Common myeloid progenitor, CD34-positive (primary cell): ENCODE results near the gene MYO1H.

ENCODE experiments used
- CTCF ChIA-PET: fragments of 350-600 bp; sonication (Branson Sonifier 250); formaldehyde crosslinking; loops from one replicate; lab custom pipeline; 2021; ENCODE audit warnings: antibody characterized with exemption; lab: Charles Lee
- POLR2A ChIA-PET: fragments of 350-600 bp; sonication (Branson Sonifier 250); formaldehyde crosslinking; loops from one replicate; lab custom pipeline; 2021; ENCODE audit warnings: antibody characterized with exemption; lab: Charles Lee
- DNase-seq, 3 donors: peaks; one replicate each; pipeline versions ENCODE4 v3.0.0 to v3.0.0-alpha.2; 2013
- H3K27ac ChIP-seq, 2 experiments: 1 replicate in 1 of 2; 2 replicates in 1 of 2; pipeline ENCODE4 v1.7.0; 2013; ENCODE audit warnings: inconsistent platforms in 2 of 2, low read length in 2 of 2, mild to moderate bottlenecking in 2 of 2, low read depth in 1 of 2, moderate library complexity in 1 of 2; ENCODE audit not compliant: severe bottlenecking in 2 of 2, insufficient read depth in 1 of 2, poor library complexity in 1 of 2
- H3K27me3 ChIP-seq, 5 experiments: replicated peaks in 2 of 5; 1 replicate in 3 of 5; 2 replicates in 2 of 5; pipeline versions ENCODE4 v1.6.1 to v1.7.0; 2013; ENCODE audit warnings: low read length in 4 of 5, mild to moderate bottlenecking in 2 of 5, moderate library complexity in 2 of 5, inconsistent platforms in 1 of 5; ENCODE audit not compliant: insufficient read depth in 5 of 5, control insufficient read depth in 4 of 5
- H3K36me3 ChIP-seq, 4 experiments: 1 replicate in 2 of 4; 2 replicates in 2 of 4; pipeline versions ENCODE4 v1.6.1 to v1.7.0; 2013; ENCODE audit warnings: low read length in 3 of 4, control low read depth in 1 of 4, mild to moderate bottlenecking in 1 of 4; ENCODE audit not compliant: control insufficient read depth in 4 of 4, insufficient read depth in 4 of 4
- H3K4me1 ChIP-seq, 4 experiments: 1 replicate in 3 of 4; 2 replicates in 1 of 4; pipeline versions ENCODE4 v1.6.1 to v1.7.1; 2013; ENCODE audit warnings: low read length in 3 of 4, mild to moderate bottlenecking in 3 of 4, control low read depth in 1 of 4, inconsistent platforms in 1 of 4, moderate library complexity in 1 of 4; ENCODE audit not compliant: control insufficient read depth in 4 of 4, insufficient read depth in 4 of 4; ENCODE audit errors: control extremely low read depth in 1 of 4
- H3K4me3 ChIP-seq, 7 experiments: 1 replicate in 4 of 7; 2 replicates in 3 of 7; pipeline versions ENCODE4 v1.5.1 to v1.7.0; 2013; ENCODE audit warnings: mild to moderate bottlenecking in 7 of 7, low read length in 6 of 7, moderate library complexity in 6 of 7, inconsistent platforms in 2 of 7, low read depth in 2 of 7, control low read depth in 1 of 7; ENCODE audit not compliant: insufficient read depth in 4 of 7, control insufficient read depth in 1 of 7; ENCODE audit errors: extremely low read depth in 1 of 7
- H3K9me3 ChIP-seq, 5 experiments: 1 replicate in 4 of 5; 2 replicates in 1 of 5; pipeline versions ENCODE4 v1.6.1 to v1.7.1; 2013; ENCODE audit warnings: low read length in 4 of 5, mild to moderate bottlenecking in 2 of 5, inconsistent platforms in 1 of 5, low read depth in 1 of 5, moderate library complexity in 1 of 5; ENCODE audit not compliant: control insufficient read depth in 4 of 5, insufficient read depth in 2 of 5; ENCODE audit errors: control extremely low read depth in 1 of 5
- WGBS: methylation state at CpG from one replicate; pipeline ENCODE4 v1.1.5; 2013; ENCODE audit not compliant: insufficient coverage; 5-methylcytosine and 5-hydroxymethylcytosine counted together

The MYO1H gene

DNA sequence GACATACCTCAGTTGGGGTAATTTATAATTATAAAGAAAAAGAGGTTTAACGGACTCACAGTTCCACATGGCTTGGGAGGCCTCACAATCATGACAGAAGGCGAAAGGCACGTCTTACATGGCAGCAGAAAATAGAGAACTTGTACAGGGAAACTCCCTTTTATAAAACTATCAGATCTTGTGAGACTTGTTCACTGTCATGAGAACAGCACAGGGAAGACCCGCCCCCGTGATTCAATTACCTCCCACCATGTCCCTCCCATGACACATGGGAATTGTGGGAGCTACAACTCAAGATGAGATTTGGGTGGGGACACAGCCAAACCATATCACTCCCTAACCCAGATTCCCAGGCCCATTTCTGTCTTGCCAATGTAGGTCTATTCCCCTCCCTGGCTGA lies 22.1 kb downstream of the MYO1H start:
- WGBS: 98% methylated on average over 4 of the region's 5 CpGs
- H3K36me3 ChIP-seq: no peaks in the 10 kb centered on the region
- no peak overlapping the region for H3K27ac ChIP-seq
- no peak for DNase-seq
- no peaks in the 10 kb centered on the region for H3K9me3 ChIP-seq
- ChIA-PET POLR2A (no interaction called here), CTCF (interaction anchor here (0.6 kb wide), 1 partner anchor 8 kb away, joined by 3 read pairs; no protein-coding TSS in a partner anchor)
- no peaks in the 10 kb centered on the region for H3K27me3 ChIP-seq
- H3K4me1 ChIP-seq: no peaks in the 10 kb centered on the region
- no peak overlapping the region for H3K4me3 ChIP-seq

DNA sequence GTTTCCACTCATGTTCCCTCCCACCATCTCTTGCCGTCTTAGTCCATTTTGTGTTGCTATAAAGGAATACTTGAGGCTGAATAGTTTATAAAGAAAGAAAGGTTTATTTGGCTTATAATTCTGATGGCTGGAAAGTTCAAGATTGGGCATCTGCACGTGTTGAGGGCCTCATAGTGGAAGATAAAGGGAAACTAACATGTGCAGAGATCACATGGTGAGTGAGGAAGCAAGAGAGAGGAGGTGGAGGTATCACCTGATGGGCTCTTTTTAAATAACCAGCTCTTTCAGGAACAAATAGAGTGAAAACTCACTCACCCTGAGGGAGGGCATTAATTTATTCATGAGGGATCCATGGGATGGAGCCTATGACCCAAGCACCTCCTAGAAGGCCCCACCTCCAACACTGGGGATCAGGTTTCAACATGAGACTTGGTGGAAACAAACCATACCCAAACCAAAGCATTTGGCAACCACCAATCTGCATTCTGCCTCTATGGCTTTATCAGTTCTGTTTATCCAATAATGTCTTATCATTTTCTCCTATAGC lies 29.5 kb downstream of the MYO1H start:
- H3K27ac ChIP-seq: no peak overlapping the region
- CTCF ChIA-PET: interaction anchor here (1.1 to 4.2 kb wide), 3 partner anchors 8 to 21 kb away, joined by 3 to 17 read pairs (median 5); no protein-coding TSS in a partner anchor
- peaks cover 5 to 10% (median 8%) of the 10 kb centered on the region in 4 experiments for H3K4me1 ChIP-seq
- H3K27me3 ChIP-seq: no peaks in the 10 kb centered on the region
- H3K4me3 ChIP-seq: no peak overlapping the region
- no peaks in the 10 kb centered on the region for H3K9me3 ChIP-seq
- WGBS: 79% methylated on average over 1 of the region's 2 CpGs
- POLR2A ChIA-PET: no interaction called here
- DNase-seq: no peak
- H3K36me3 ChIP-seq: no peaks in the 10 kb centered on the region

DNA sequence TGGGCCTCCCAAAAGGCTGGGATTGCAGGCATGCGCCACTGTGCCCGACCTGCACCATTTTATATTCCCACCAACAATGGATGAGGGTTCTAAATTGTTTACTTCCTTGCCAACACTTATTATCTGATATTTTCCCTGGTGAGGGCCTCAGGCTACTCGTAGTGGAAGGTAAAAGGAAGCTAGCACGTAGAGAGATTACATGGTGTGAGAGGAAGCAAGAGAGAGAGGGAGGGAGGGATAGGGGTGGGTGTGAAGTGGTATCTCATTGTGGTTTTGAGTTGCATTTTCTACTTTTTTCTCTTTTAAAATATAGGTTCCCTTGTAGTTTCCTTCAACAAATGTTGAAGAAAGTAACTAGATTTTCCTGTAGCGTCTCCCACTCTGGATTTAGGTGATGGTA lies 30.9 kb downstream of the MYO1H start:
- no peaks in the 10 kb centered on the region for H3K27me3 ChIP-seq
- no peaks in the 10 kb centered on the region for H3K36me3 ChIP-seq
- CTCF ChIA-PET: interaction anchor here (0.6 to 4.2 kb wide), 2 partner anchors 9 to 585 kb away, joined by 4 to 17 read pairs; no protein-coding TSS in a partner anchor

DNA sequence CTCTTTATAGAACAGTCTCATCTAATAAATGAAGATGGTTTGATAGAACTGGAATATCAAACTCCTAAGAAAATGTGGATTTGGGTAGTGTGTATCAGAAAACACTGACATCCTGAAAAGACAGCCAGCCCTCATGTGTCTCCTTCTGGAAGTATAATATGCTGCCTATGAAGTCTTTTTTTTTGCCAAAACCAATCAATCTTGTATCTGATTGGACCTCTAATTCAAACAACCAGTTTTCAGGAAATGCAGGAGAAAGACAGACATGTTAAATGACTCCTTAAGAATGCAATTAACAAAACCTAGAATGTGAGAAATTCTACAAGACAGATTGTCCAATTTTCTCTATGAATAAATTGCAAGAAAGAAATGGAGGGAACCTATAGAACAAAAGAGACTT lies 34.3 kb downstream of the MYO1H start:
- Histone ChIP-seq H3K27ac (no peak overlapping the region), H3K36me3 (no peaks in the 10 kb centered on the region), H3K9me3 (no peaks in the 10 kb centered on the region), H3K27me3 (peaks cover 0 to 3% (median 0%) of the 10 kb centered on the region in 5 experiments), H3K4me3 (no peak overlapping the region), H3K4me1 (peaks cover 5 to 10% (median 8%) of the 10 kb centered on the region in 4 experiments)
- no peak for DNase-seq
- ChIA-PET POLR2A (no interaction called here), CTCF (no interaction called here)

More for the DNA sequence above, 30.9 kb downstream of the MYO1H start:
- Histone ChIP-seq H3K4me1 (peaks cover 5 to 10% (median 8%) of the 10 kb centered on the region in 4 experiments), H3K9me3 (no peaks in the 10 kb centered on the region), H3K4me3 (peak overlapping the region in 1 of 7 experiments; percentile 6), H3K27ac (no peak overlapping the region)
- WGBS: 50% methylated on average over 2 of the region's 5 CpGs
- DNase-seq: peak; percentile 32 to 76 (median 61)
- POLR2A ChIA-PET: no interaction called here

DNA sequence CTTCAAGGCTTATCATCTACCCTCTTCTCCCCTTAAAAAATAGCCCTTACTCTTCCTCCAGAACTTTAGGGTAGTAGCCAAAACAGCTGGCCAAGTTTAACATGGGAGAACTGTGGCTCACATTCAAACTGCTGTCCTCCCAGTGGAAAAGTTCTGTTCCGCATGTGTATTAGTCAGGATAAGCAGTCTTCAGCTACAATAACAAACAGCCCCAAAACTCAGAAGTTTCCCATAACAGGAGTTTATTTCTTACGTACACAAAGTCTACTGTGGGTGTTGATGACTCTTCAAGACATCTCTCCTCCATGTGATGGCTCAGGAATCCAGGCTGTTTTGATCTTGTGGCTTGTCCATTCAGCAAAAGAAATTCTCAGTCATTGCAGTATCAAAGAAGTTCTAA lies 35.5 kb downstream of the MYO1H start:
- Histone ChIP-seq H3K27ac (no peak overlapping the region), H3K9me3 (no peaks in the 10 kb centered on the region), H3K36me3 (no peaks in the 10 kb centered on the region), H3K27me3 (peaks cover 0 to 3% (median 0%) of the 10 kb centered on the region in 5 experiments), H3K4me1 (peaks cover 5 to 10% (median 8%) of the 10 kb centered on the region in 4 experiments), H3K4me3 (no peak overlapping the region)
- no peak for DNase-seq
- WGBS: 94% methylated on average over 2 of the region's 2 CpGs
- POLR2A ChIA-PET: no interaction called here
- CTCF ChIA-PET: interaction anchor here (0.9 to 1.9 kb wide), 5 partner anchors 9 to 271 kb away, joined by 3 to 6 read pairs (median 3); no protein-coding TSS in a partner anchor

DNA sequence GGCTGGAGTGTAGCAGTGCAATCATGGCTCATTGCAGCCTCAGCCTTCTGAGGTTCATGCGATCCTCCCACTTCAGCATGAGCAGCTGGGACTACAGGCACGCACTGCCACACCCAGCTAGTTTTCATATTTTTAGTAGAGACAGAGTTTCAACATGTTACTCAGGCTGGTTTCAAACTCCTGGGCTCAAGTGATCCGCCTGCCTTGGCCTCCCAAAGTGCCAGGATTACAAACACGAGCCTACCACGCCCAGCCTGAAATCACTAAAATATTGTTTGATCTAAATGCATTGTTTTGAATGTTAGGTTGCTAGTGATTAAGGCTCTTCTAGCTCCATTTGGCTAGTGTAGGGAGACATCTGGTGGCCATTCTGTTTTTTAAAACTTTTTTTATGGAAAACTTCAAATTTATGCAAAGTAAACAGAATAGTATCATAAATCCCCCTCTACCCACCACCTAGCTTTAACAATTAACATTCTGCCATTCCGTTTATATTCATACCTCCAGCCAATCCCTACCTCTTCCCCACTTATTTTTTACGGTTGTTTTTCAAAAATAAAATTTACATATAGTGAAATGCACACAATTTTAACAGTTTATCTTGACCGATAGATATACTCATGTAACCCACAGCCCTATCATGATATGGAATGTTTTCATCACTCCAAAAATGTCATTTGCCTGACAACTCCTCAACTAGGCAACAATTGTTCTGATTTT lies 37.8 kb downstream of the MYO1H start:
- no peaks in the 10 kb centered on the region for H3K4me1 ChIP-seq

DNA sequence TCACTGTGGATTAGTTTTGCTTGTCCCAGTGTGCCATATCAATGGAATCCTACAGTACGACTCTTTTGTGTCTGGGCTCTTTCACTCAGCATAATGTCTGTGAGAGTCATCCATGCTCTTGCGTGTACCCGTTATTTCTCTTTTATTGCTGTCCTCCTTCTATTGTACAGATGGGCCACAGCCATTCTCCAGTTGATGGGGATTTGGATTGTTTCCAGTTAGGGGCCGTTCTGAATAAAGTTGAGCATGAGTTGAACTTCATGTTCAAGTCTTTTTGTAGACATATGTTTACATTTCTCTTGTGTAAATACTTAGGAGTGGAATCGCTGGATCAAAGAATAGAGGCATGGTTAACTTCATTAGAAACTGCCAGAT lies 38.3 kb downstream of the MYO1H start:
- ChIA-PET POLR2A (no interaction called here), CTCF (interaction anchor here (0.9 to 2.6 kb wide), 12 partner anchors 10 to 583 kb away, joined by 3 to 17 read pairs (median 4); partner anchors contain the start of gene ACACB)
- Histone ChIP-seq H3K9me3 (no peaks in the 10 kb centered on the region), H3K4me3 (no peak overlapping the region), H3K27me3 (peaks cover 0 to 3% (median 0%) of the 10 kb centered on the region in 5 experiments), H3K36me3 (no peaks in the 10 kb centered on the region), H3K27ac (no peak overlapping the region), H3K4me1 (no peaks in the 10 kb centered on the region)
- WGBS: 74% methylated on average over 4 of the region's 5 CpGs
- DNase-seq: no peak

More for the DNA sequence above, 37.8 kb downstream of the MYO1H start:
- Histone ChIP-seq H3K36me3 (no peaks in the 10 kb centered on the region), H3K27me3 (peaks cover 0 to 3% (median 0%) of the 10 kb centered on the region in 5 experiments), H3K4me3 (no peak overlapping the region), H3K27ac (no peak overlapping the region), H3K9me3 (no peaks in the 10 kb centered on the region)
- 54% methylated on average over 5 of the region's 8 CpGs for WGBS
- ChIA-PET POLR2A (no interaction called here), CTCF (interaction anchor here (0.5 to 1.8 kb wide), 10 partner anchors 9 to 1735 kb away, joined by 3 to 7 read pairs (median 4); partner anchors contain the start of gene ACACB)
- peak; percentile 50 to 73 (median 66) for DNase-seq
